Loucy (cell line): ENCODE results near the gene RSRC2.

ENCODE experiments used
- H2AFZ ChIP-seq: fragments of 200-600 bp; sonication (generic); 2 replicates; pipeline ENCODE4 v1.6.0; 2016; ENCODE audit warnings: antibody characterized with exemption, mild to moderate bottlenecking, low read length, moderate library complexity
- H3F3A ChIP-seq: fragments of 200-600 bp; 2 replicates; pipeline ENCODE4 v1.6.0; 2016; ENCODE audit warnings: antibody characterized with exemption, low read depth, mild to moderate bottlenecking
- H3K27me3 ChIP-seq: fragments of 200-600 bp; sonication (generic); 2 replicates; pipeline ENCODE4 v1.6.1; 2014; ENCODE audit warnings: low read length, mild to moderate bottlenecking; ENCODE audit not compliant: insufficient read depth, poor library complexity, severe bottlenecking
- H3K36me3 ChIP-seq: fragments of 200-600 bp; sonication (generic); 2 replicates; pipeline ENCODE4 v1.6.1; 2016; ENCODE audit warnings: low read length; ENCODE audit not compliant: insufficient read depth
- H3K4me1 ChIP-seq: fragments of 200-600 bp; sonication (generic); 2 replicates; pipeline ENCODE4 v1.5.1; 2014; ENCODE audit warnings: low read length, mild to moderate bottlenecking; ENCODE audit not compliant: insufficient read depth, poor library complexity, severe bottlenecking
- H3K4me2 ChIP-seq: fragments of 200-600 bp; sonication (generic); 2 replicates; pipeline ENCODE4 v1.6.0; 2014; ENCODE audit warnings: antibody characterized with exemption, low read length, low read depth, mild to moderate bottlenecking; ENCODE audit not compliant: poor library complexity, severe bottlenecking
- H3K4me3 ChIP-seq: fragments of 200-600 bp; sonication (generic); 2 replicates; pipeline ENCODE4 v1.5.1; 2014; ENCODE audit warnings: low read length, mild to moderate bottlenecking, mixed read lengths; ENCODE audit not compliant: poor library complexity, severe bottlenecking
- H3K79me2 ChIP-seq: fragments of 200-600 bp; sonication (generic); 2 replicates; pipeline ENCODE4 v1.6.1; 2014; ENCODE audit warnings: low read length; ENCODE audit not compliant: insufficient read depth
- H3K9ac ChIP-seq: fragments of 200-600 bp; sonication (generic); 2 replicates; pipeline ENCODE4 v1.6.0; 2014; ENCODE audit warnings: mild to moderate bottlenecking, low read depth, low read length, moderate library complexity; ENCODE audit not compliant: poor library complexity, severe bottlenecking
- H3K9me2 ChIP-seq: fragments of 200-600 bp; sonication (generic); replicated peaks from 2 replicates; pipeline ENCODE4 v1.6.1; 2016; ENCODE audit warnings: low read depth, low read length, mixed read lengths
- H3K9me3 ChIP-seq: fragments of 200-600 bp; sonication (generic); 2 replicates; pipeline ENCODE4 v1.6.1; 2014; ENCODE audit warnings: mild to moderate bottlenecking, antibody characterized with exemption, low read length, low read depth; ENCODE audit not compliant: insufficient read depth
- H4K20me1 ChIP-seq: fragments of 200-600 bp; sonication (generic); 2 replicates; pipeline ENCODE4 v1.6.0; 2014; ENCODE audit warnings: antibody characterized with exemption, low read length, mild to moderate bottlenecking; ENCODE audit not compliant: insufficient read depth, poor library complexity, severe bottlenecking
- EZH2phosphoT487 ChIP-seq: fragments of 200-600 bp; IDR thresholded peaks from 2 replicates; pipeline ENCODE4 v1.6.1; 2018; ENCODE audit warnings: antibody characterized with exemption, mild to moderate bottlenecking, moderate library complexity, borderline replicate concordance
- TF ChIP-seq, protein P1 (sequence below): fragments of 200-600 bp; sonication (generic); conservative IDR thresholded peaks from 2 replicates; pipeline ENCODE4 v1.5.1; 2014; ENCODE audit warnings: mild to moderate bottlenecking, antibody characterized with exemption, low read length

Gene RSRC2

GRCh38 chr12:122520676-122521075 is 6.1 kb downstream of the RSRC2 start:
- peak overlapping the region; percentile 31 for H3K4me3 ChIP-seq
- H3K9me2 ChIP-seq = no peaks in the 10 kb centered on the region
- peaks cover 74% of the 10 kb centered on the region for H3K36me3 ChIP-seq
- H3K79me2 ChIP-seq = peaks cover 99% of the 10 kb centered on the region
- H3K4me2 ChIP-seq = peak overlapping the region; percentile 89
- H3K9me3 ChIP-seq = no peaks in the 10 kb centered on the region
- TF ChIP-seq EZH2phosphoT487 = no peak
- TF ChIP-seq, protein P1, sequence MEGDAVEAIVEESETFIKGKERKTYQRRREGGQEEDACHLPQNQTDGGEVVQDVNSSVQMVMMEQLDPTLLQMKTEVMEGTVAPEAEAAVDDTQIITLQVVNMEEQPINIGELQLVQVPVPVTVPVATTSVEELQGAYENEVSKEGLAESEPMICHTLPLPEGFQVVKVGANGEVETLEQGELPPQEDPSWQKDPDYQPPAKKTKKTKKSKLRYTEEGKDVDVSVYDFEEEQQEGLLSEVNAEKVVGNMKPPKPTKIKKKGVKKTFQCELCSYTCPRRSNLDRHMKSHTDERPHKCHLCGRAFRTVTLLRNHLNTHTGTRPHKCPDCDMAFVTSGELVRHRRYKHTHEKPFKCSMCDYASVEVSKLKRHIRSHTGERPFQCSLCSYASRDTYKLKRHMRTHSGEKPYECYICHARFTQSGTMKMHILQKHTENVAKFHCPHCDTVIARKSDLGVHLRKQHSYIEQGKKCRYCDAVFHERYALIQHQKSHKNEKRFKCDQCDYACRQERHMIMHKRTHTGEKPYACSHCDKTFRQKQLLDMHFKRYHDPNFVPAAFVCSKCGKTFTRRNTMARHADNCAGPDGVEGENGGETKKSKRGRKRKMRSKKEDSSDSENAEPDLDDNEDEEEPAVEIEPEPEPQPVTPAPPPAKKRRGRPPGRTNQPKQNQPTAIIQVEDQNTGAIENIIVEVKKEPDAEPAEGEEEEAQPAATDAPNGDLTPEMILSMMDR = no peak
- H4K20me1 ChIP-seq = peaks cover 91% of the 10 kb centered on the region
- H3K27me3 ChIP-seq = no peaks in the 10 kb centered on the region
- H2AFZ ChIP-seq = no peak overlapping the region
- no peak overlapping the region for H3K9ac ChIP-seq
- H3F3A ChIP-seq = no peaks in the 10 kb centered on the region
- peaks cover 54% of the 10 kb centered on the region for H3K4me1 ChIP-seq

- Histone ChIP-seq H3F3A (no peaks in the 10 kb centered on the region), H4K20me1 (peaks cover 89% of the 10 kb centered on the region), H3K9me2 (no peaks in the 10 kb centered on the region), H2AFZ (no peak overlapping the region), H3K4me1 (peaks cover 50% of the 10 kb centered on the region), H3K27me3 (no peaks in the 10 kb centered on the region), H3K4me2 (peak overlapping the region; percentile 89), H3K4me3 (peak overlapping the region; percentile 31), H3K36me3 (peaks cover 84% of the 10 kb centered on the region), H3K9me3 (no peaks in the 10 kb centered on the region), H3K79me2 (peaks cover 99% of the 10 kb centered on the region), H3K9ac (peak overlapping the region; percentile 14)
- TF ChIP-seq EZH2phosphoT487 = no peak
These were observed 7.3 kb downstream of the RSRC2 start for GRCh38 chr12:122519418-122519817.

DNA sequence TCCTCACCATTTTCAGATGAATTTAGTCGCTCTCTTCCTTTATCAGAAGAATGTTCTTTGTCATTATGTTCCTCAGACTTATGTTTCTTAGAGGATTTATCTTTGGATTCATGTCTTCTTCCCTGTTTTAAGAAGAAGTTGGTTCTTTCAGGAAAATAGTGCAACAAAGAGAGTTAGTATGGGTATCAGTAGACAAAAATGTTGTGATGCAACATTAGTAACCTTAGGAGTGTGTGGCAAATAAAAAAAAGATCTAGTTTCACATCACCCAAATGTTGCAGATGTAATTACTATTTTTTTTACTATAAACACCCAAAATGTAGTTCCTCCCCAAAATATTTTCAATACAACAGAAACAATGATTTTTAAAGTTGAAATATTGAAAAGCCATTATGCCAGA is 7.8 kb downstream of the RSRC2 start:
- peaks cover 84% of the 10 kb centered on the region for H3K36me3 ChIP-seq
- no peaks in the 10 kb centered on the region for H3F3A ChIP-seq
- no peak overlapping the region for H3K4me3 ChIP-seq
- peaks cover 46% of the 10 kb centered on the region for H3K4me1 ChIP-seq
- peaks cover 96% of the 10 kb centered on the region for H3K79me2 ChIP-seq
- H3K9me3 ChIP-seq = no peaks in the 10 kb centered on the region
- no peaks in the 10 kb centered on the region for H3K9me2 ChIP-seq
- no peak overlapping the region for H3K9ac ChIP-seq
- no peak overlapping the region for H3K4me2 ChIP-seq
- no peaks in the 10 kb centered on the region for H3K27me3 ChIP-seq
- peaks cover 85% of the 10 kb centered on the region for H4K20me1 ChIP-seq
- TF ChIP-seq EZH2phosphoT487 = no peak
- TF ChIP-seq, protein P1 = no peak
- H2AFZ ChIP-seq = no peak overlapping the region

GRCh38 chr12:122517877-122518276 is 8.9 kb downstream of the RSRC2 start:
- Histone ChIP-seq H3K9me3 (no peaks in the 10 kb centered on the region), H3K9ac (no peak overlapping the region), H4K20me1 (peaks cover 83% of the 10 kb centered on the region), H3K4me3 (no peak overlapping the region), H3K27me3 (no peaks in the 10 kb centered on the region), H3K9me2 (no peaks in the 10 kb centered on the region), H2AFZ (no peak overlapping the region), H3K4me2 (no peak overlapping the region), H3K79me2 (peaks cover 94% of the 10 kb centered on the region), H3F3A (no peaks in the 10 kb centered on the region), H3K4me1 (peaks cover 35% of the 10 kb centered on the region), H3K36me3 (peaks cover 92% of the 10 kb centered on the region)
- TF ChIP-seq EZH2phosphoT487 = no peak
- TF ChIP-seq, protein P1 = no peak
